ENCODE measurements around the gene SLC25A22. TPM values are rescaled to one million over a fixed set of nuclear protein-coding genes. Genes with fewer than 3 reads are reported as not detected.

Gene SLC25A22
- total and polyA plus RNA-seq, 9 of the 15 experiments (the other 6 are each of a cell fraction or from before 2014, with no cell fraction given): 0.41 to 55.4 (median 11.4) TPM

DNA sequence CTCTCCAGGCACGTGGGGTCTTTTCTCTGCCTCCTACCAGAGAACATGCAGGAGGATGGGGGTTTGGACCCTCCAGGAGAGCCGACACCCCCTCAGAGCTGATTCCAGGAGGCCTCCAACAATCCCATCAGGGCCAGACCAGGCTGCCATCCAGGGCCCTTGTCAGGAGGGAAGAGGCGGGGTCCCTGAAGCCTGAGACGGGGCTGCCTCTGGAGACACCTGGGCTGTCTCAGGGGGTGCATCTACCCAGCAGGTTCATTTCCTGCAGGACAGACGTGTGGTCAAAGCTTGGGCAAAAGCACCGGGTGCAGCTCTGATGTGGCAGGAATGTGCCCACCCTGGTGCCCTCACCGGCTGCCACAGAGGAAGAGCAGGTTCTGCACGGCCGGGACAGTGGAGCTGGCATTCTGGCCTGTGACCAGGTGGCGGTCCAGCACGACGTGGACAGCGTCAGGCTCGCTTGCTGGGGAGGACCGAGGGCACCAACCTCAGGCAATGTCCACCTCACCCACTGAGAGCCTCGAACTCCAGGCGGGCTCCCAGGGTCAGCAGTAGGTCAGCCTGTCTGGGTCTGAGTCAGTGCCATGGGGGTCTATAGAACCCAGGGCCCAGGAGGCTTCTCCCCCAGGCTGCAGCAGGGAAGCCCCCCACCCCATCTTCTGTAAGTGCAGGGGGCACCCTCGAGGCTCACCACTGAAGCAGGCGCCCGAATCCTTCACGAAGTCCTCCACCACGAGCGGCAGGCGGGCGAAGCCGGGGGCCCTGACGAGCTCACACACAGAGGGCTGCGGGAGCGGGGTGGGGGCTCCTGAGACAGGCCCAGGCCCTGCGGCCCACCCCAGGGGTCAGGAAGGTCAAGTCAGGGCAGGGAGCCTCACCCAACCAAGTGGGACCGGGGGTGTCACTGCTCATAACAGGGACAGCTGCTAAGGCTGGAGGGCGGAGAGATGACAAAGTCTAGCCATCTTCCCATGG, 27.2 kb downstream of the SLC25A22 start:
- Histone ChIP-seq H3K4me1 (replicated peaks in 1 of 2; ENCODE audit: control insufficient read depth in 2 of 2, insufficient read depth in 2 of 2, low read length in 2 of 2) (peaks cover 9 to 67% of the 10 kb centered on the region in 2 experiments; a peak in 3 of 5 replicates), H4K20me1 (replicated peaks; ENCODE audit: control insufficient read depth, insufficient read depth, low read length) (peaks cover 24% of the 10 kb centered on the region), H3K9me3 (replicated peaks; ENCODE audit: control insufficient read depth, insufficient read depth, low read depth, low read length) (no peaks in the 10 kb centered on the region), H3K4me2 (ENCODE audit: insufficient read depth, low read length) (no peak overlapping the region), H3K9me1 (ENCODE audit: control insufficient read depth, insufficient read depth, low read length) (peaks cover 6% of the 10 kb centered on the region), H3K27ac (ENCODE audit: extremely low read depth, low read depth, low read length) (no peak overlapping the region), H3K36me3 (ENCODE audit: control insufficient read depth, insufficient read depth, low read length) (peaks cover 79% of the 10 kb centered on the region), H3K4me3 (no peak overlapping the region), H3K9ac (ENCODE audit: insufficient read depth in 1 of 2, low read depth in 2 of 2, low read length in 2 of 2) (no peak overlapping the region; a peak in 1 of 4 replicates), H3K79me2 (ENCODE audit: control insufficient read depth, insufficient read depth, low read length) (peaks cover 51% of the 10 kb centered on the region), H3K27me3 (ENCODE audit: control insufficient read depth in 2 of 2, insufficient read depth in 2 of 2, low read length in 2 of 2) (no peaks in the 10 kb centered on the region), H2AFZ (ENCODE audit: low read depth, low read length) (no peak overlapping the region)
- intact Hi-C loops (cut with micrococcal nuclease) (no loop called here), in situ Hi-C loops (cut with MboI) (no loop called here)
- DNase-seq (ENCODE audit: extremely low read depth in 1 of 4, low spot score in 3 of 4) (no peak), FAIRE-seq (no peak), ATAC-seq (no peak)
- 96% methylated on average over 29 of the region's 32 CpGs for WGBS (ENCODE audit: insufficient coverage, low coverage, missing lambda C conversion rate)
- ChIA-PET CTCF (ENCODE audit: low intra/inter-chr PET ratio) (no interaction called here), POLR2A (interaction anchor here (0.5 to 1.4 kb wide), 5 partner anchors 9 to 478 kb away, joined by 3 to 14 read pairs (median 3); no protein-coding TSS in a partner anchor)
- BruUV-seq (replicated peaks): no TSS peak
- TF ChIP-seq COPS2 (conservative IDR thresholded peaks at IDR 0.05): no peak
- no peak for TF ChIP-seq ESRRB (CRISPR knock-in tag; IDR thresholded peaks at IDR 0.05; ENCODE audit: borderline replicate concordance)
- TF ChIP-seq FOXK2 (conservative IDR thresholded peaks at IDR 0.05 in 1 of 2, IDR thresholded peaks at IDR 0.05 in 1 of 2; ENCODE audit: low read depth in 2 of 2): no peak
- 0 out of 2 replicates have a peak, but pooled peaks have one; percentile 21 for TF ChIP-seq PML (IDR thresholded peaks at IDR 0.05; ENCODE audit: low read length)
- TF ChIP-seq ZNF140 (CRISPR knock-in tag; IDR thresholded peaks at IDR 0.05): no peak
- no peak for TF ChIP-seq FOXA3 (CRISPR knock-in tag; conservative IDR thresholded peaks at IDR 0.05 in 1 of 2, IDR thresholded peaks at IDR 0.05 in 1 of 2)
- TF ChIP-seq U2AF1 (optimal IDR thresholded peaks at IDR 0.05; ENCODE audit: low read depth, low read length): no peak
- TF ChIP-seq MLX (CRISPR knock-in tag; conservative IDR thresholded peaks at IDR 0.05): no peak
- peak; percentile 60 for TF ChIP-seq POLR2G (IDR thresholded peaks at IDR 0.05; ENCODE audit: low read depth, low read length)
- TF ChIP-seq MAFK (IDR thresholded peaks at IDR 0.05; ENCODE audit: low read length): no peak
- TF ChIP-seq, protein P1, sequence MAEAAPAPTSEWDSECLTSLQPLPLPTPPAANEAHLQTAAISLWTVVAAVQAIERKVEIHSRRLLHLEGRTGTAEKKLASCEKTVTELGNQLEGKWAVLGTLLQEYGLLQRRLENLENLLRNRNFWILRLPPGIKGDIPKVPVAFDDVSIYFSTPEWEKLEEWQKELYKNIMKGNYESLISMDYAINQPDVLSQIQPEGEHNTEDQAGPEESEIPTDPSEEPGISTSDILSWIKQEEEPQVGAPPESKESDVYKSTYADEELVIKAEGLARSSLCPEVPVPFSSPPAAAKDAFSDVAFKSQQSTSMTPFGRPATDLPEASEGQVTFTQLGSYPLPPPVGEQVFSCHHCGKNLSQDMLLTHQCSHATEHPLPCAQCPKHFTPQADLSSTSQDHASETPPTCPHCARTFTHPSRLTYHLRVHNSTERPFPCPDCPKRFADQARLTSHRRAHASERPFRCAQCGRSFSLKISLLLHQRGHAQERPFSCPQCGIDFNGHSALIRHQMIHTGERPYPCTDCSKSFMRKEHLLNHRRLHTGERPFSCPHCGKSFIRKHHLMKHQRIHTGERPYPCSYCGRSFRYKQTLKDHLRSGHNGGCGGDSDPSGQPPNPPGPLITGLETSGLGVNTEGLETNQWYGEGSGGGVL (CRISPR knock-in tag; IDR thresholded peaks at IDR 0.05): no peak
- TF ChIP-seq CBX5 (IDR thresholded peaks at IDR 0.05; ENCODE audit: borderline replicate concordance, low read depth): no peak

Measured in K562 (cell line).